Measurements from ENCODE around the gene SPSB4.

DNA sequence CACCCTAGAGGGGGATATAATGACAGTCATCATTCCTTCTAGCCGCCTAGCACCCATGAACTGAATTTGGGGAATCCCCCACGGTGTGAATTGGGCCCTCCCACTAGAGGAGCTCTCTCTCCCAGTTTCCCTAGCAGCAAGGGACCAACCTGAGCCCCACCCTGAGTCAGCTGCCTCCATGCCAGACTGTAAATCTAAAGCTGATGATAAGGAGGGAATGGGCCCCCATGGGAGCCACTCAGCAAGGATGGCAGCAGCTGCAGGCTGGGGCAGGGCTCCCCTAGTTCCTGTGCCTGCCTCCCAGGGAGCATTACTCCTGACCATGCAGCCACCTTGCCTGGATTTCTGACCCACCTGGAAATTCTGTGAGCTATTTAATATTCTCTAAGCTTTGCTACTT, 123.5 kb downstream of the SPSB4 start:
- TF ChIP-seq, protein P1, sequence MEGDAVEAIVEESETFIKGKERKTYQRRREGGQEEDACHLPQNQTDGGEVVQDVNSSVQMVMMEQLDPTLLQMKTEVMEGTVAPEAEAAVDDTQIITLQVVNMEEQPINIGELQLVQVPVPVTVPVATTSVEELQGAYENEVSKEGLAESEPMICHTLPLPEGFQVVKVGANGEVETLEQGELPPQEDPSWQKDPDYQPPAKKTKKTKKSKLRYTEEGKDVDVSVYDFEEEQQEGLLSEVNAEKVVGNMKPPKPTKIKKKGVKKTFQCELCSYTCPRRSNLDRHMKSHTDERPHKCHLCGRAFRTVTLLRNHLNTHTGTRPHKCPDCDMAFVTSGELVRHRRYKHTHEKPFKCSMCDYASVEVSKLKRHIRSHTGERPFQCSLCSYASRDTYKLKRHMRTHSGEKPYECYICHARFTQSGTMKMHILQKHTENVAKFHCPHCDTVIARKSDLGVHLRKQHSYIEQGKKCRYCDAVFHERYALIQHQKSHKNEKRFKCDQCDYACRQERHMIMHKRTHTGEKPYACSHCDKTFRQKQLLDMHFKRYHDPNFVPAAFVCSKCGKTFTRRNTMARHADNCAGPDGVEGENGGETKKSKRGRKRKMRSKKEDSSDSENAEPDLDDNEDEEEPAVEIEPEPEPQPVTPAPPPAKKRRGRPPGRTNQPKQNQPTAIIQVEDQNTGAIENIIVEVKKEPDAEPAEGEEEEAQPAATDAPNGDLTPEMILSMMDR (IDR thresholded peaks at IDR 0.05): no peak
- no peak for TF ChIP-seq POLR2A (IDR thresholded peaks at IDR 0.05)

Measured in vagina (tissue), 2 donors.